Aortic smooth muscle cell (primary cell): ENCODE data around the gene AGMAT. TPM values are rescaled to one million over a fixed set of nuclear protein-coding genes. Genes with fewer than 3 reads are reported as not detected.

ENCODE experiments used
- total RNA-seq: library from RNA; depleted of rRNA; stranded (reverse); fragments of >200 nt; gene quantifications from 2 replicates; pipeline ENCODE4 v1.2.3, GENCODE V29; 2014

The AGMAT gene
- 0.68 and 1.1 TPM in 2 replicates for total RNA-seq

GRCh38 chr1:15584489-15585363 lies at the start of gene AGMAT:
Gene AGMAT (minus strand): TSS chr1:15585051. CDS start chr1:15584967, 84 bp downstream.

GRCh38 chr1:15617173-15618076 lies 32.6 kb upstream of the AGMAT start, which contains the start of gene DDI2:
Gene DDI2 (plus strand): TSS chr1:15617458. CDS start chr1:15617671, 213 bp downstream.

GRCh38 chr1:15526490-15527339 lies 58.1 kb downstream of the AGMAT start, which contains the start of gene DNAJC16:
Gene DNAJC16 (plus strand): TSS chr1:15526848. CDS start chr1:15529106, 2,258 bp downstream.

GRCh38 chr1:15524021-15524282 lies 60.9 kb downstream of the AGMAT start, which contains the start of gene CASP9:
Gene CASP9 (minus strand): TSS chr1:15524215. CDS start chr1:15524200, 15 bp downstream.

Other genes starting within 250 kb of the AGMAT start
- 17.3 and 20.6 TPM in 2 replicates for gene EFHD2, start 175.2 kb downstream of the AGMAT start, total RNA-seq
- not detected in 2 replicates for gene CTRC, start 146.6 kb downstream of the AGMAT start, total RNA-seq
- not detected in 2 replicates for gene CELA2A, start 128.3 kb downstream of the AGMAT start, total RNA-seq
- gene CELA2B, start 108.9 kb downstream of the AGMAT start, total RNA-seq: 0.13 TPM in 1 of 2 replicates, not detected in the other
- gene CASP9, start 60.8 kb downstream of the AGMAT start, total RNA-seq: 5.1 and 5.3 TPM in 2 replicates
- gene DNAJC16, start 58.2 kb downstream of the AGMAT start, total RNA-seq: 12.3 and 16.5 TPM in 2 replicates
- gene DDI2, start 32.4 kb upstream of the AGMAT start, total RNA-seq: 11.6 and 14.1 TPM in 2 replicates
- 60.5 and 62.9 TPM in 2 replicates for gene PLEKHM2, start 99.3 kb upstream of the AGMAT start, total RNA-seq
- 0.26 and 0.62 TPM in 2 replicates for gene SLC25A34, start 151.2 kb upstream of the AGMAT start, total RNA-seq
- gene TMEM82, start 157.4 kb upstream of the AGMAT start, total RNA-seq: not detected in 2 replicates
- gene FBLIM1, start 173.7 kb upstream of the AGMAT start, total RNA-seq: 70.9 and 129 TPM in 2 replicates
- gene UQCRHL, start 222.6 kb upstream of the AGMAT start, total RNA-seq: 11.7 and 12.0 TPM in 2 replicates